NCI-H524 (cell line): ENCODE measurements around the gene ALDH3B1.
"Not testable (repeated sequence)": the region's sequence is repeated elsewhere in the genome, so short reads cannot be mapped to it uniquely, and the experiment has no call there.

Experiments
- DNase-seq, 2 experiments: peaks; one replicate each; lab custom pipeline; 2025; lab: John Stamatoyannopoulos, UW

The ALDH3B1 gene, protein sequence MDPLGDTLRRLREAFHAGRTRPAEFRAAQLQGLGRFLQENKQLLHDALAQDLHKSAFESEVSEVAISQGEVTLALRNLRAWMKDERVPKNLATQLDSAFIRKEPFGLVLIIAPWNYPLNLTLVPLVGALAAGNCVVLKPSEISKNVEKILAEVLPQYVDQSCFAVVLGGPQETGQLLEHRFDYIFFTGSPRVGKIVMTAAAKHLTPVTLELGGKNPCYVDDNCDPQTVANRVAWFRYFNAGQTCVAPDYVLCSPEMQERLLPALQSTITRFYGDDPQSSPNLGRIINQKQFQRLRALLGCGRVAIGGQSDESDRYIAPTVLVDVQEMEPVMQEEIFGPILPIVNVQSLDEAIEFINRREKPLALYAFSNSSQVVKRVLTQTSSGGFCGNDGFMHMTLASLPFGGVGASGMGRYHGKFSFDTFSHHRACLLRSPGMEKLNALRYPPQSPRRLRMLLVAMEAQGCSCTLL

DNA sequence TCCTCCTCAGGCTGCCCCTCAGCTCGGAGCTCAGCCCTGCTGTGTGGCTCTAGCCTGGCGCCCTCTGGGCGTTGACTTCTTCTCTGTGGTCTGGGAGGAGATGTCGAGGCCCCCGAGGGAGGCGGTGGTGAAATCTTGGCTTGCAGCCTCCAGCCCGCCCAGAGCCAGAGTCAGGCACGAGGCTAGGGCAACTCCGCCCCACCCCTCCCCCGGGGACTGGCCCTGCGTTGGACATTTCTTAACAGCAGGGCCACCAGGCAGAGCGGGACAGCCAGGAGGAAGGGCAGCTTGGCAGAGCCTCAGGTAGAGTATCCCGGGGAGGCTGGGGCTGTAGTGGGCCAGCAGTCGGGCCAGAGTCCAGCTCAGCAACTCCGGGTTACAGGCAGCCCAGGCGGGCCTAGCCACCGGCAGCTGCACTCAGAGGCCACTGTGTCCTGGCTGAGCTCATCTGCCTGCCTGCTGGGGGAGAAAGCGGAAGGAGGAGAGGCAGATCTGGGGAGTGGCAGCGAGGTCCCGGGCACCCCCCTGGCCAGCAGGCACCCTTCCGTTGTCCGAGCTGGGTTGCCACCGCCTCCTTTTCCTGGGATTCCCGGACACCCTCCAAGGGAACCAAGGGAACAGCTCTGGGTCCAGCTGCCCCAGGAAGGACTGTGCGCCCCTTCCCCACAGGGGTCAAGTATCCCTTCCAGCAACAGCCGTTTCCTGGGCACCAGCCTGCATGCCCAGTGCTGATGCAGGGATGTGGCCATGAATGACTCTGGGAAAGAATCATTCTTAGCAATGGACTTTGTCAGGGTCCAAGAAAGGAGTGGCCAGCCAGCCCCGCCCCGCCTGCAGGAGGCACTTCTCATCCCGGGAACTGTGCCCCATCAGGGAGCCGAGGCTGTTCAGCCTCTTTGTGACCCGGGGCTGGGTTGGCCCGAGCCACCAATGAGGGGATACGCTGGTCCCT lies at the start of gene ALDH3B1:
TSS of gene ALDH3B1 (plus strand) at position 238 of the 952 bp plus-strand sequence. CDS start 4,971 bp downstream, outside the sequence.
- no peak for DNase-seq

- DNase-seq, result not testable (repeated sequence)
Measured at GRCh38 chr11:67963217-67963616, 46.9 kb upstream of the ALDH3B1 start.

- DNase-seq, result not testable (repeated sequence)
Measured at GRCh38 chr11:67963879-67964278, 46.2 kb upstream of the ALDH3B1 start.

GRCh38 chr11:67964746-67965145 lies 45.4 kb upstream of the ALDH3B1 start:
- DNase-seq, result not testable (repeated sequence)

GRCh38 chr11:67965830-67966348 lies 44.2 kb upstream of the ALDH3B1 start:
- DNase-seq, result not testable (repeated sequence)

DNA sequence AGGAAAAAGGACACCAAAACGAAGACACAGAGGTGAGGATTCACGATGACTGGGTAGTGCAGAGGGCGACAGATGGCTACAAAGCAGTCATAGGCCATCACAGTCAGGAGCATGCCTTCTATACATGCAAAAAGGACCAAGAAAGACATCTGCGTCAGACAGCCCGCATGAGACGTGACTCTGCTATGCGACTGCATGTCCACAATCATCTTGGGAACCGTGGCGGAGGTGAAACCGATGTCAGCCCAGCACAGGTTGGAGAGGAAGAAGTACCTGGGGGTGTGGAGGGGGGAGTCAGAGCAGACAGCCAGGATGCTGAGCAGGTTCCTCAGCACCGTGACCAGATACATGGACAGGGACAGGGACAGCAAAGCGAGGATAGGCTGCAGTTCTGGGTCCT lies 35.4 kb upstream of the ALDH3B1 start:
- not testable (repeated sequence) for DNase-seq

GRCh38 chr11:67978766-67979418 lies 31.2 kb upstream of the ALDH3B1 start:
- DNase-seq, result not testable (repeated sequence)

- DNase-seq, result not testable (repeated sequence)
Measured at GRCh38 chr11:67981226-67981625, 28.9 kb upstream of the ALDH3B1 start.

DNA sequence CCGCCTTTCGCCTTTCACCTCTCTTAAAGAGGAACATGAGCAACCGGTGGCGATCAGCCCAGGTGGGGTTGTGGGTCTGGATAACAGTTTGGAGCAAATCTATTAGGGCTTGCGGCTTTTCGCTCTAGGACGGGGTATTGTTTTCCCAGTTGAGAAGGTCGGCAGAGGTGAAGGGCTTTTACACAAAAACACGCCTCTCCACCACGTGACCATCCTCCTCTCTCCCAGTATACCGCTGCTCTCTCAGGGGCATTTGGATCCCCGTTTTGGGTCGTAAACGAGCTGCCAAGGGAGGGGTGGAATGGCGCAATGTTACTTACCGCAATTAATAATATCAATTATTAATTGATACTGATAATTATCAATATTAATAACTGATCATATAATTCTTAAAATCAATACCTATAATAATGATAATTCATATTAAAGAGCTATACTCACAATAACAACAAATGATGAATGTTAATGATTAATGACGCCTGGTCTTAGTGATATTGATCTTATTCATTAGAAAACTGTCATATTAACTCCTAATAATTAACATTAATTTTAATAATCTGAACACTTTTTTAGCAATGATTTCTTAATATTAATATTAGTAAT lies 27.8 kb upstream of the ALDH3B1 start:
- not testable (repeated sequence) for DNase-seq

GRCh38 chr11:67983951-67984350 lies 26.2 kb upstream of the ALDH3B1 start:
- DNase-seq, result no peak

GRCh38 chr11:67985302-67985701 lies 24.8 kb upstream of the ALDH3B1 start:
- DNase-seq, result not testable (repeated sequence)

- not testable (repeated sequence) for DNase-seq
Measured at GRCh38 chr11:67990546-67991346, 19.4 kb upstream of the ALDH3B1 start.

GRCh38 chr11:67991347-67992121 lies 18.6 kb upstream of the ALDH3B1 start:
- not testable (repeated sequence) for DNase-seq

GRCh38 chr11:67993821-67994220 lies 16.3 kb upstream of the ALDH3B1 start:
- DNase-seq, result peak in 1 of 2 experiments; percentile 38

- not testable (repeated sequence) for DNase-seq
Measured at GRCh38 chr11:67994387-67994786, 15.7 kb upstream of the ALDH3B1 start.

DNA sequence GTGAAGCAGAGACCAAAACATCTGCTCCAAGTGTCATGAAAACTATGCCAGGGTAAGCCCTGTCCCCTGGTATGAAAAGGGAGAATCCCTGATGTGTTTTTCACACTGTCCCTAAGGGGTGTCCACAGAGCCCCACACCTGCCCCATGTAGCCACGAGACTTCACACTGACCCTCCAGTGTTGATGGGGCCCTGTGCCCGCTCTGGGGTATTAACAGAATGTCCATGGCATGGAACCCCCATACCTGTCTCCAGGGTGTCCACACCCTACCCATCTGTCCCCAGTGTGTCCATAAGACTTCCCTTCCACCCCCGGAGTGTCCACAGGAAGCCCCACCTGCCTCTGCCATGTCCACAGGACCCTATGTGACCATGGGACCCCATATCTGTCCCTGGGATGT lies 15.0 kb upstream of the ALDH3B1 start:
- DNase-seq, result not testable (repeated sequence)

- DNase-seq, result not testable (repeated sequence)
Measured at GRCh38 chr11:67995579-67995978, 14.5 kb upstream of the ALDH3B1 start.

- DNase-seq, result no peak
Measured at GRCh38 chr11:67996051-67996450, 14.1 kb upstream of the ALDH3B1 start.
